Lower leg skin (tissue), 4 donors: Measurements from ENCODE around the gene LRRC30. TPM values are rescaled to one million over a fixed set of nuclear protein-coding genes. Genes with fewer than 3 reads are reported as not detected.

ENCODE experiments used
- DNase-seq, 2 donors: peaks; one replicate each; pipeline ENCODE4 v3.0.0-alpha.2; 2019; ENCODE audit warnings: low spot score in 2 of 2
- H3K4me3 ChIP-seq: fragments of 200-600 bp; sonication (generic); 2 replicates; pipeline ENCODE4 v1.5.1; 2017; ENCODE audit warnings: mild to moderate bottlenecking, low read depth; ENCODE audit not compliant: poor library complexity, severe bottlenecking
- CTCF ChIP-seq, 3 donors: fragments of 450-650 bp; IDR thresholded peaks; one replicate each; pipeline ENCODE4 v1.5.1; 2016; ENCODE audit warnings: antibody characterized with exemption in 3 of 3, mild to moderate bottlenecking in 3 of 3, moderate library complexity in 2 of 3
- POLR2A ChIP-seq, 2 donors: fragments of 450-650 bp; IDR thresholded peaks; one replicate each; pipeline ENCODE4 v1.6.1; 2016 to 2017; ENCODE audit warnings: antibody characterized with exemption in 2 of 2, mild to moderate bottlenecking in 1 of 2, moderate library complexity in 1 of 2
- WGBS, 2 donors: methylation state at CpG; one replicate each; pipeline ENCODE4 v1.1.5; 2018; 5-methylcytosine and 5-hydroxymethylcytosine counted together
- intact Hi-C: fragments of 100-400 bp; cut with DNase I; formaldehyde crosslinking; loops from one replicate; pipeline ENCODE4 v1.15.0; 2023; ENCODE audit warnings: low total_unique reads
- total RNA-seq, 4 donors: library from RNA; depleted of rRNA; stranded (reverse); fragments of >200 nt; gene quantifications; one replicate each; pipeline ENCODE4 v1.1.0, GENCODE V29; 2016

LRRC30 gene
- total RNA-seq, 4 donors from 2014 or later: not detected

- no peak overlapping the region for H3K4me3 ChIP-seq
- WGBS, 2 donors: 75 to 76% methylated on average over 8 of the region's 8 CpGs
- intact Hi-C loops: no loop called here
- no peak for TF ChIP-seq CTCF (IDR thresholded peaks at IDR 0.05)
- no peak for TF ChIP-seq POLR2A (IDR thresholded peaks at IDR 0.05)
- no peak for DNase-seq
Measured at GRCh38 chr18:7233134-7233810, 2.4 kb downstream of the LRRC30 start.

DNA sequence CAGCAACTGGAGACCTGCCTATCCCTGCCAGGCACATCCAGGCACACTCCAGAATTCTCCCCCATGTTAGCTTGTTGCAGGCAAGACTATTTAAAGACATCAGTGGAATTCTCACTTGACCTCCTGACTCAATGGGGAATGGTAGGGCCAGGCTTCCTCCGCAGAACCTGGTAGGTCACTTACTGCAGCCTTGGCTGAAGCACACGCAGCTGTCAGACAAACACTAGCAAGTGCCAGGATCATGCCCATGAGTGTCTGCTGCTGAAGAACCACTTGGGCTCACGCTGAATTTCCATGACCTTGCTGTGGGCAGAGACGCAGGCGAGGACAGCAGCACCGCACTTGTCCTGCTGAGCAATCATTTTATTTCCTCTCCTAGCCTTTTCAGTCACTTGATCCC, 3.2 kb downstream of the LRRC30 start:
- no peak for TF ChIP-seq CTCF (IDR thresholded peaks at IDR 0.05)
- TF ChIP-seq POLR2A (IDR thresholded peaks at IDR 0.05): no peak
- H3K4me3 ChIP-seq: no peak overlapping the region
- no peak for DNase-seq
- intact Hi-C loops: no loop called here
- 91 to 94% methylated on average over 6 of the region's 6 CpGs for WGBS, 2 donors

- intact Hi-C loops: no loop called here
- 82% methylated on average over 4 of the region's 4 CpGs for WGBS, 2 donors
- DNase-seq: no peak
- no peak overlapping the region for H3K4me3 ChIP-seq
- TF ChIP-seq POLR2A (IDR thresholded peaks at IDR 0.05) (no peak), CTCF (IDR thresholded peaks at IDR 0.05) (no peak)
Measured at GRCh38 chr18:7234956-7235355, 4.1 kb downstream of the LRRC30 start.

DNA sequence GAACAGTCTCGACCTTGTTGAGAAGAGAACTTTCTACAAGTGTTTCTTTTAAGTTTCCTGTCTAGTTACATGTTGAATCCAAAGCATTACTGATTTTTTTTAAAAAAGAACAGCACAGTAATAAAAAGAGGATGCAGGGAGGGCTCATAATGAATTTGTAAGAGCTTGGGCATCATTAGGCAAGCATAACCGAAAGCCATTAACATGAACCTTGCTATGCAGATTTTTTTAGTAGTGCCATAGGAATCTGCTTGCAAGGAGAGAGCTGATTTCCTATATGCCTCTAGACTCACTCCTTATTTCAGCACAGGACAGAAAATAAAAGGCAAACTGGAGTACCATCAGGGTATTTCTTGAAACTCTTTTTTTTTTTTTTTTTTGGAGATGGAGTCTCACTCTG, 5.2 kb downstream of the LRRC30 start:
- 79 to 80% methylated on average over 2 of the region's 2 CpGs for WGBS, 2 donors
- H3K4me3 ChIP-seq: no peak overlapping the region
- TF ChIP-seq POLR2A (IDR thresholded peaks at IDR 0.05) (no peak), CTCF (IDR thresholded peaks at IDR 0.05) (no peak)
- DNase-seq: no peak
- intact Hi-C loops: no loop called here

- H3K4me3 ChIP-seq: no peak overlapping the region
- no peak for DNase-seq
- no peak for TF ChIP-seq POLR2A (IDR thresholded peaks at IDR 0.05)
- TF ChIP-seq CTCF (IDR thresholded peaks at IDR 0.05): no peak
- intact Hi-C loops: no loop called here
- 88 to 94% methylated on average over 8 of the region's 8 CpGs for WGBS, 2 donors
Measured at GRCh38 chr18:7236933-7237332, 6.0 kb downstream of the LRRC30 start.
